GM12878 (cell line): Measurements from ENCODE around the gene TOMT. TPM values are rescaled to one million over a fixed set of nuclear protein-coding genes. Genes with fewer than 3 reads are reported as not detected.
A peak's percentile ranks its signal among the peaks of the same experiment; 100 is the strongest.

Experiments
- CREB1 ChIP-seq: IDR thresholded peaks from 2 replicates; pipeline ENCODE4 v1.6.1; 2012; ENCODE audit warnings: low read depth, mild to moderate bottlenecking, inconsistent platforms
- CREM ChIP-seq: IDR thresholded peaks from 2 replicates; pipeline ENCODE4 v1.6.1; 2014; ENCODE audit warnings: antibody characterized with exemption, low read depth
- IRF4 ChIP-seq: IDR thresholded peaks from 2 replicates; pipeline ENCODE4 v1.6.1; 2011; ENCODE audit warnings: low read depth, low read length
- IRF5 ChIP-seq: fragments of 450-650 bp; IDR thresholded peaks from 2 replicates; pipeline ENCODE4 v1.6.1; 2017; ENCODE audit warnings: borderline replicate concordance
- MEF2A ChIP-seq: IDR thresholded peaks from 2 replicates; pipeline ENCODE4 v1.6.1; 2011; ENCODE audit warnings: low read depth, mild to moderate bottlenecking, low read length, moderate library complexity; ENCODE audit not compliant: insufficient read depth
- MLLT1 ChIP-seq: fragments of 450-650 bp; IDR thresholded peaks from 2 replicates; pipeline ENCODE4 v1.6.1; 2016; ENCODE audit warnings: mild to moderate bottlenecking
- NBN ChIP-seq: fragments of 450-650 bp; IDR thresholded peaks from 2 replicates; pipeline ENCODE4 v1.6.1; 2016
- NRF1 ChIP-seq: conservative IDR thresholded peaks from 2 replicates; pipeline ENCODE4 v1.6.1; 2011; ENCODE audit warnings: mild to moderate bottlenecking, low read depth, low read length, improper control_type of control experiment
- POLR2A ChIP-seq: IDR thresholded peaks from 2 replicates; pipeline ENCODE4 v1.6.1; 2011; ENCODE audit warnings: low read depth, mild to moderate bottlenecking, low read length
- RCOR1 ChIP-seq: conservative IDR thresholded peaks from 2 replicates; pipeline ENCODE4 v1.6.1; 2012; ENCODE audit warnings: low read depth, low read length, improper control_type of control experiment
- STAT1 ChIP-seq: fragments of 450-650 bp; conservative IDR thresholded peaks from 2 replicates; pipeline ENCODE4 v1.6.1; 2014; ENCODE audit warnings: antibody characterized with exemption, mild to moderate bottlenecking
- TAF1 ChIP-seq: IDR thresholded peaks from 2 replicates; pipeline ENCODE4 v1.6.1; 2011; ENCODE audit warnings: mild to moderate bottlenecking, low read depth, low read length, borderline replicate concordance
- USF1 ChIP-seq: IDR thresholded peaks from 2 replicates; pipeline ENCODE4 v1.6.1; 2011; ENCODE audit warnings: borderline replicate concordance, low read depth, mild to moderate bottlenecking, moderate library complexity, mixed read lengths, low read length; ENCODE audit not compliant: insufficient read depth; ENCODE audit errors: extremely low read length
- polyA plus RNA-seq, 11 experiments: library from polyadenylated mRNA; depleted of rRNA in 4 of 11; unstranded in 6 of 11; stranded (reverse) in 5 of 11; fragments of >200 nt; fragmentation: Nextera tagmentation in 4 of 11; fragmentation: Illumina TruSeq in 1 of 11; extraction: Ambion mirVana in 4 of 11; extraction: Trizol in 1 of 11; gene quantifications; 1 replicate in 1 of 11; 2 replicates in 10 of 11; pipeline versions ENCODE4 v1.2.1 to v1.2.3, GENCODE V29; 2011 to 2016; ENCODE audit warnings: inconsistent platforms in 2 of 11, missing spikeins in 2 of 11, low read depth in 1 of 11
- total RNA-seq, 4 experiments: library from RNA; depleted of rRNA in 3 of 4; stranded (reverse); fragments of >200 nt in 3 of 4; fragmentation: Illumina TruSeq in 1 of 4; extraction: Trizol in 1 of 4; gene quantifications; 2 replicates each; pipeline versions ENCODE4 v1.2.1 to v1.2.3, GENCODE V29; 2013 to 2021
- TF ChIP-seq, protein P1 (sequence below): fragments of 450-650 bp; IDR thresholded peaks from 2 replicates; pipeline ENCODE4 v1.6.1; 2017; ENCODE audit warnings: mild to moderate bottlenecking
- TF ChIP-seq, protein P2 (sequence below), 3 experiments: IDR thresholded peaks in 2 of 3; conservative IDR thresholded peaks in 1 of 3; 2 replicates each; pipeline ENCODE4 v1.5.1; 2011; ENCODE audit warnings: low read depth in 3 of 3, low read length in 3 of 3, mild to moderate bottlenecking in 3 of 3, control low read depth in 2 of 3, moderate library complexity in 2 of 3, inconsistent platforms in 1 of 3, mixed read lengths in 1 of 3; ENCODE audit not compliant: control insufficient read depth in 2 of 3, insufficient read depth in 1 of 3; ENCODE audit errors: extremely low read depth in 1 of 3
- TF ChIP-seq, protein P3 (sequence below): IDR thresholded peaks from 2 replicates; pipeline ENCODE4 v1.6.1; 2012; ENCODE audit warnings: improper control_type of control experiment, low read depth, low read length; ENCODE audit not compliant: insufficient replicate concordance

TOMT gene
- total and polyA plus RNA-seq, 10 of the 15 experiments (the other 5 are each of a cell fraction or from before 2014, with no cell fraction given), result not detected

GRCh38 chr11:72080326-72081183 lies 25.2 kb upstream of the TOMT start, which contains the start of the genes LRRC51 and NUMA1 (continued):
- no peak for TF ChIP-seq IRF5
- no peak for TF ChIP-seq NRF1
- no peak; the same call in 1 of the 2 replicates for TF ChIP-seq TAF1
- TF ChIP-seq POLR2A, result peak; percentile 83
- TF ChIP-seq, protein P1, sequence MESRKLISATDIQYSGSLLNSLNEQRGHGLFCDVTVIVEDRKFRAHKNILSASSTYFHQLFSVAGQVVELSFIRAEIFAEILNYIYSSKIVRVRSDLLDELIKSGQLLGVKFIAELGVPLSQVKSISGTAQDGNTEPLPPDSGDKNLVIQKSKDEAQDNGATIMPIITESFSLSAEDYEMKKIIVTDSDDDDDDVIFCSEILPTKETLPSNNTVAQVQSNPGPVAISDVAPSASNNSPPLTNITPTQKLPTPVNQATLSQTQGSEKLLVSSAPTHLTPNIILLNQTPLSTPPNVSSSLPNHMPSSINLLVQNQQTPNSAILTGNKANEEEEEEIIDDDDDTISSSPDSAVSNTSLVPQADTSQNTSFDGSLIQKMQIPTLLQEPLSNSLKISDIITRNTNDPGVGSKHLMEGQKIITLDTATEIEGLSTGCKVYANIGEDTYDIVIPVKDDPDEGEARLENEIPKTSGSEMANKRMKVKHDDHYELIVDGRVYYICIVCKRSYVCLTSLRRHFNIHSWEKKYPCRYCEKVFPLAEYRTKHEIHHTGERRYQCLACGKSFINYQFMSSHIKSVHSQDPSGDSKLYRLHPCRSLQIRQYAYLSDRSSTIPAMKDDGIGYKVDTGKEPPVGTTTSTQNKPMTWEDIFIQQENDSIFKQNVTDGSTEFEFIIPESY, result no peak
- peak; percentile 98 for TF ChIP-seq CREM
- TF ChIP-seq RCOR1, result no peak
- TF ChIP-seq STAT1, result no peak
- TF ChIP-seq NBN, result peak; percentile 73; the same call in 1 of the 2 replicates
- TF ChIP-seq, protein P2, sequence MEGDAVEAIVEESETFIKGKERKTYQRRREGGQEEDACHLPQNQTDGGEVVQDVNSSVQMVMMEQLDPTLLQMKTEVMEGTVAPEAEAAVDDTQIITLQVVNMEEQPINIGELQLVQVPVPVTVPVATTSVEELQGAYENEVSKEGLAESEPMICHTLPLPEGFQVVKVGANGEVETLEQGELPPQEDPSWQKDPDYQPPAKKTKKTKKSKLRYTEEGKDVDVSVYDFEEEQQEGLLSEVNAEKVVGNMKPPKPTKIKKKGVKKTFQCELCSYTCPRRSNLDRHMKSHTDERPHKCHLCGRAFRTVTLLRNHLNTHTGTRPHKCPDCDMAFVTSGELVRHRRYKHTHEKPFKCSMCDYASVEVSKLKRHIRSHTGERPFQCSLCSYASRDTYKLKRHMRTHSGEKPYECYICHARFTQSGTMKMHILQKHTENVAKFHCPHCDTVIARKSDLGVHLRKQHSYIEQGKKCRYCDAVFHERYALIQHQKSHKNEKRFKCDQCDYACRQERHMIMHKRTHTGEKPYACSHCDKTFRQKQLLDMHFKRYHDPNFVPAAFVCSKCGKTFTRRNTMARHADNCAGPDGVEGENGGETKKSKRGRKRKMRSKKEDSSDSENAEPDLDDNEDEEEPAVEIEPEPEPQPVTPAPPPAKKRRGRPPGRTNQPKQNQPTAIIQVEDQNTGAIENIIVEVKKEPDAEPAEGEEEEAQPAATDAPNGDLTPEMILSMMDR (IDR thresholded peaks at IDR 0.05 in 2 of 3, conservative IDR thresholded peaks at IDR 0.05 in 1 of 3; ENCODE audit: control insufficient read depth in 2 of 3, extremely low read depth in 1 of 3, insufficient read depth in 1 of 3, low read depth in 3 of 3, low read length in 3 of 3), result no peak
- TF ChIP-seq, protein P3, sequence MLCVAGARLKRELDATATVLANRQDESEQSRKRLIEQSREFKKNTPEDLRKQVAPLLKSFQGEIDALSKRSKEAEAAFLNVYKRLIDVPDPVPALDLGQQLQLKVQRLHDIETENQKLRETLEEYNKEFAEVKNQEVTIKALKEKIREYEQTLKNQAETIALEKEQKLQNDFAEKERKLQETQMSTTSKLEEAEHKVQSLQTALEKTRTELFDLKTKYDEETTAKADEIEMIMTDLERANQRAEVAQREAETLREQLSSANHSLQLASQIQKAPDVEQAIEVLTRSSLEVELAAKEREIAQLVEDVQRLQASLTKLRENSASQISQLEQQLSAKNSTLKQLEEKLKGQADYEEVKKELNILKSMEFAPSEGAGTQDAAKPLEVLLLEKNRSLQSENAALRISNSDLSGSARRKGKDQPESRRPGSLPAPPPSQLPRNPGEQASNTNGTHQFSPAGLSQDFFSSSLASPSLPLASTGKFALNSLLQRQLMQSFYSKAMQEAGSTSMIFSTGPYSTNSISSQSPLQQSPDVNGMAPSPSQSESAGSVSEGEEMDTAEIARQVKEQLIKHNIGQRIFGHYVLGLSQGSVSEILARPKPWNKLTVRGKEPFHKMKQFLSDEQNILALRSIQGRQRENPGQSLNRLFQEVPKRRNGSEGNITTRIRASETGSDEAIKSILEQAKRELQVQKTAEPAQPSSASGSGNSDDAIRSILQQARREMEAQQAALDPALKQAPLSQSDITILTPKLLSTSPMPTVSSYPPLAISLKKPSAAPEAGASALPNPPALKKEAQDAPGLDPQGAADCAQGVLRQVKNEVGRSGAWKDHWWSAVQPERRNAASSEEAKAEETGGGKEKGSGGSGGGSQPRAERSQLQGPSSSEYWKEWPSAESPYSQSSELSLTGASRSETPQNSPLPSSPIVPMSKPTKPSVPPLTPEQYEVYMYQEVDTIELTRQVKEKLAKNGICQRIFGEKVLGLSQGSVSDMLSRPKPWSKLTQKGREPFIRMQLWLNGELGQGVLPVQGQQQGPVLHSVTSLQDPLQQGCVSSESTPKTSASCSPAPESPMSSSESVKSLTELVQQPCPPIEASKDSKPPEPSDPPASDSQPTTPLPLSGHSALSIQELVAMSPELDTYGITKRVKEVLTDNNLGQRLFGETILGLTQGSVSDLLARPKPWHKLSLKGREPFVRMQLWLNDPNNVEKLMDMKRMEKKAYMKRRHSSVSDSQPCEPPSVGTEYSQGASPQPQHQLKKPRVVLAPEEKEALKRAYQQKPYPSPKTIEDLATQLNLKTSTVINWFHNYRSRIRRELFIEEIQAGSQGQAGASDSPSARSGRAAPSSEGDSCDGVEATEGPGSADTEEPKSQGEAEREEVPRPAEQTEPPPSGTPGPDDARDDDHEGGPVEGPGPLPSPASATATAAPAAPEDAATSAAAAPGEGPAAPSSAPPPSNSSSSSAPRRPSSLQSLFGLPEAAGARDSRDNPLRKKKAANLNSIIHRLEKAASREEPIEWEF, result no peak
- no peak for TF ChIP-seq USF1
- TF ChIP-seq CREB1, result peak; percentile 98
- TF ChIP-seq MLLT1, result no peak
- TF ChIP-seq IRF4, result no peak
- no peak for TF ChIP-seq MEF2A
